Prostate gland (tissue), 2 donors: ENCODE results near the gene CYTH1. TPM values are rescaled to one million over a fixed set of nuclear protein-coding genes. Genes with fewer than 3 reads are reported as not detected.

ENCODE experiments used
- DNase-seq: peaks from one replicate; pipeline ENCODE4 v3.0.0-alpha.2; 2019; ENCODE audit warnings: low spot score
- H3K27ac ChIP-seq, 2 donors: fragments of 200-600 bp; sonication (generic); 2 replicates each; pipeline ENCODE4 v1.5.1; 2017 to 2019
- H3K27me3 ChIP-seq: fragments of 200-600 bp; sonication (generic); replicated peaks from 2 replicates; pipeline ENCODE4 v1.5.1; 2019; ENCODE audit not compliant: insufficient read depth
- H3K36me3 ChIP-seq, 2 donors: fragments of 200-600 bp; sonication (generic); 1 replicate in 1 of 2; 2 replicates in 1 of 2; pipeline versions ENCODE4 v1.5.1 to v1.8.1; 2017 to 2019
- H3K4me1 ChIP-seq: fragments of 200-600 bp; sonication (generic); replicated peaks from 2 replicates; pipeline ENCODE4 v1.5.1; 2019
- H3K4me3 ChIP-seq, 2 donors: fragments of 200-600 bp; sonication (generic); 2 replicates each; pipeline ENCODE4 v1.5.1; 2017 to 2019
- H3K9me3 ChIP-seq: fragments of 200-600 bp; sonication (generic); 2 replicates; pipeline ENCODE4 v1.5.1; 2017
- CTCF ChIP-seq, 4 experiments: fragments of 200-600 bp in 2 of 4; fragments of 450-650 bp in 2 of 4; sonication (generic) in 2 of 4; IDR thresholded peaks; 1 replicate in 3 of 4; 2 replicates in 1 of 4; pipeline ENCODE4 v1.5.1; 2016 to 2019; ENCODE audit warnings: antibody characterized with exemption in 4 of 4, mild to moderate bottlenecking in 2 of 4, moderate library complexity in 2 of 4
- POLR2A ChIP-seq: fragments of 450-650 bp; IDR thresholded peaks from one replicate; pipeline ENCODE4 v1.6.1; 2016; ENCODE audit warnings: antibody characterized with exemption, mild to moderate bottlenecking
- POLR2AphosphoS5 ChIP-seq: sonication (generic); formaldehyde crosslinking; IDR thresholded peaks from one replicate; pipeline ENCODE4 v1.6.1; 2017; ENCODE audit warnings: antibody characterized with exemption
- WGBS: methylation state at CpG from one replicate; pipeline ENCODE4 v1.1.5; 2018; 5-methylcytosine and 5-hydroxymethylcytosine counted together
- intact Hi-C: fragments of 100-400 bp; cut with DNase I; formaldehyde crosslinking; loops from one replicate; pipeline ENCODE4 v1.14.2; 2022
- total RNA-seq, 2 donors: library from RNA; depleted of rRNA; stranded (reverse); fragments of >200 nt; gene quantifications; one replicate each; pipeline ENCODE4 v1.1.0, GENCODE V29; 2016

Gene CYTH1
- total RNA-seq, 2 donors from 2014 or later: 65.2 to 73.9 TPM

DNA sequence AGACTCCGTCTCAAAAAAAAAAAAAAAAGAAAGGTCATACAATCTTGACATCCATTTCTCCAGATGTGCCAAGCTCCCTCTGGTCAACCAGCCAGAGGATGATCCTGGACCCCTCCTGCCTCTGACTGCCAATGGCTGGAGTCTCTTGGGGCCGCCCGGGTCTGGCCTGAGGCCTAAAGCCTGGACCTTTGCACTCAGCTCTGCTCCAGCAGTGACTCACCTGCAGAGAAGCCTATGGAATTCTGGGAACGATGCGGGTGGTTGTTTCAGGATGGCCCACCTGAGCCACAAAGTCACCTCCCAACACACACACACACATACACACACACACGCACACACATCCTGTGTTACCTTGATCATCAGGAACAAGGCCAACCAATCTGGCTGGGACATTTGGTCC lies 140.8 kb downstream of the CYTH1 start:
- intact Hi-C loops: no loop called here
- Histone ChIP-seq H3K27me3 (no peaks in the 10 kb centered on the region), H3K36me3 (no peaks in the 10 kb centered on the region), H3K9me3 (no peaks in the 10 kb centered on the region), H3K4me1 (no peaks in the 10 kb centered on the region), H3K27ac (no peak overlapping the region), H3K4me3 (no peak overlapping the region)
- 95% methylated on average over 6 of the region's 6 CpGs for WGBS
- no peak for DNase-seq
- TF ChIP-seq POLR2AphosphoS5 (no peak), POLR2A (no peak), CTCF (IDR thresholded peaks at IDR 0.05) (no peak)

GRCh38 chr17:78640700-78641099 lies 141.4 kb downstream of the CYTH1 start:
- WGBS: 77% methylated on average over 4 of the region's 4 CpGs
- H3K9me3 ChIP-seq: no peaks in the 10 kb centered on the region
- H3K4me1 ChIP-seq: no peaks in the 10 kb centered on the region
- H3K27me3 ChIP-seq: no peaks in the 10 kb centered on the region
- TF ChIP-seq POLR2AphosphoS5 (no peak), POLR2A (no peak), CTCF (IDR thresholded peaks at IDR 0.05) (no peak)
- H3K27ac ChIP-seq: no peak overlapping the region
- H3K36me3 ChIP-seq: no peaks in the 10 kb centered on the region
- no peak for DNase-seq
- intact Hi-C loops: no loop called here
- H3K4me3 ChIP-seq: no peak overlapping the region

- Histone ChIP-seq H3K27ac (no peak overlapping the region), H3K4me1 (no peaks in the 10 kb centered on the region), H3K4me3 (no peak overlapping the region), H3K9me3 (no peaks in the 10 kb centered on the region), H3K36me3 (no peaks in the 10 kb centered on the region), H3K27me3 (no peaks in the 10 kb centered on the region)
- 87% methylated on average over 16 of the region's 16 CpGs for WGBS
- intact Hi-C loops: no loop called here
- no peak for DNase-seq
- TF ChIP-seq POLR2A (no peak), POLR2AphosphoS5 (no peak), CTCF (IDR thresholded peaks at IDR 0.05) (no peak)
Measured at GRCh38 chr17:78637643-78638420, 144.2 kb downstream of the CYTH1 start.

DNA sequence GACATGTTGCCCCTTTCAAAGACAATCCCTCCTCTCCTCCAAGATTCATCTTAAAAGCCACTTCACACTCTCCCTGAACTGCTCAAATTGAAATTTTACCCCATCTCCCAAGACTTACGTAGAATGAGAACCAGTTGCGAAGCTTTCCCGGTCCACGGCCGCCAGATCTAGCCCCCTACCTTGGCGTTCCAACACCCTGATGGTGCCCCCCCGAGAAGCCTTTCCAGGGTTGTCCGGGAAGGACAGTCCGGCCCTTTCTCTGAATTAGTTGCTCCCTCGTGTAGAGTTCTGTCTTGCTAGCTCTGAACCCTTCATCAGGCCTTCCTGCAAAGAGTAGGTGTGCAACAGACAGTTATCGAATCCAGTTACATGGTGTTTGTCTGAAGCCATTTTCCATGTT lies 144.9 kb downstream of the CYTH1 start:
- Histone ChIP-seq H3K4me1 (no peaks in the 10 kb centered on the region), H3K4me3 (no peak overlapping the region), H3K36me3 (no peaks in the 10 kb centered on the region), H3K27ac (no peak overlapping the region), H3K27me3 (no peaks in the 10 kb centered on the region), H3K9me3 (no peaks in the 10 kb centered on the region)
- DNase-seq: no peak
- intact Hi-C loops: no loop called here
- no peak for TF ChIP-seq CTCF (IDR thresholded peaks at IDR 0.05)
- TF ChIP-seq POLR2A: no peak
- no peak for TF ChIP-seq POLR2AphosphoS5
- 94% methylated on average over 11 of the region's 11 CpGs for WGBS

DNA sequence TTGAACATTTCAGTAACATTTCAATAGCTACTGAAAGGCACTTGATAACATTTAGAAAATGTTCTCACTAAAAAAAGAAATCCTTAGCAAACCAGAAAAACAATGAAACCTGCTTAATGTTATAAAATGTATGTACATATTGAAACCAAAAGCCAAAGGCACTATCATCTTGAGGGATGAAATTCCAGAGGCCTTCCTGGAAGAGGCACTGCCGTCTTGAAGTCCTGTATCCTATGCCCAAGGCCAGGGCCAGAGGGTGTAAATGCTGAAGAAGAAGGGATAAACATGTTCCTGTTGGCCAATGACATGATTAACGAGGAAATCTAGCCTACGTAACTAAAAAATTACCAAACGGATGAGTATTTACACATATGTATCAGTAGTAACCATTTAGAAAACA lies 147.9 kb downstream of the CYTH1 start:
- Histone ChIP-seq H3K27me3 (no peaks in the 10 kb centered on the region), H3K4me1 (no peaks in the 10 kb centered on the region), H3K36me3 (no peaks in the 10 kb centered on the region), H3K9me3 (no peaks in the 10 kb centered on the region), H3K4me3 (no peak overlapping the region), H3K27ac (no peak overlapping the region)
- intact Hi-C loops: no loop called here
- TF ChIP-seq CTCF (IDR thresholded peaks at IDR 0.05) (no peak), POLR2AphosphoS5 (no peak), POLR2A (no peak)
- DNase-seq: no peak
- WGBS: 88% methylated on average over 4 of the region's 4 CpGs
